B cell (primary cell): ENCODE data around the gene MARS1. TPM values are rescaled to one million over a fixed set of nuclear protein-coding genes. Genes with fewer than 3 reads are reported as not detected.

Experiments
- ATAC-seq: fragments of 200-7000 bp; cut with Tn5 transposase; one replicate; pipeline ENCODE4 v1.10.0; 2021; ENCODE audit warnings: low read depth, mild to moderate bottlenecking, moderate number of reproducible peaks, moderate library complexity
- CTCF ChIA-PET: fragments of 350-600 bp; sonication (Branson Sonifier 250); formaldehyde crosslinking; loops from one replicate; lab custom pipeline; 2021; ENCODE audit warnings: antibody characterized with exemption, inconsistent platforms; lab: Charles Lee
- POLR2A ChIA-PET: fragments of 350-600 bp; sonication (Branson Sonifier 250); formaldehyde crosslinking; loops from one replicate; lab custom pipeline; 2021; ENCODE audit warnings: antibody characterized with exemption; lab: Charles Lee
- DNase-seq: peaks from one replicate; pipeline ENCODE4 v3.0.0; 2013
- H2AFZ ChIP-seq: 2 replicates; pipeline ENCODE4 v1.6.1; 2012; ENCODE audit warnings: mild to moderate bottlenecking, low read depth, low read length; ENCODE audit not compliant: insufficient read depth, poor library complexity, severe bottlenecking
- H3K27ac ChIP-seq, 2 donors: 1 replicate in 1 of 2; 2 replicates in 1 of 2; pipeline ENCODE4 v1.5.1; 2012 to 2013; ENCODE audit warnings: low read length in 2 of 2, mild to moderate bottlenecking in 2 of 2, moderate library complexity in 1 of 2
- H3K27me3 ChIP-seq, 4 experiments: fragments of 200-600 bp in 1 of 4; sonication (generic) in 1 of 4; replicated peaks in 1 of 4; 1 replicate in 2 of 4; 2 replicates in 2 of 4; pipeline versions ENCODE4 v1.6.1 to v1.7.0; 2013 to 2016; ENCODE audit warnings: low read length in 3 of 4, mild to moderate bottlenecking in 2 of 4, mixed read lengths in 1 of 4, moderate library complexity in 1 of 4; ENCODE audit not compliant: insufficient read depth in 4 of 4, control insufficient read depth in 3 of 4; ENCODE audit errors: control extremely low read depth in 1 of 4
- H3K36me3 ChIP-seq, 2 experiments: replicated peaks in 1 of 2; 1 replicate in 1 of 2; 2 replicates in 1 of 2; pipeline versions ENCODE4 v1.6.1 to v1.7.1; 2013; ENCODE audit warnings: low read length in 1 of 2; ENCODE audit not compliant: insufficient read depth in 2 of 2, control insufficient read depth in 1 of 2; ENCODE audit errors: control extremely low read depth in 1 of 2, extremely low read depth in 1 of 2
- H3K4me1 ChIP-seq, 2 donors: fragments of 200-600 bp in 1 of 2; sonication (generic) in 1 of 2; 1 replicate in 1 of 2; 2 replicates in 1 of 2; pipeline versions ENCODE4 v1.5.1 to v1.6.1; 2013 to 2017; ENCODE audit warnings: low read length in 2 of 2; ENCODE audit not compliant: control insufficient read depth in 2 of 2, insufficient read depth in 2 of 2
- H3K4me2 ChIP-seq: replicated peaks from 2 replicates; pipeline ENCODE3; 2012; ENCODE audit warnings: mild to moderate bottlenecking, low read depth, low read length; ENCODE audit not compliant: poor library complexity, severe bottlenecking
- H3K4me3 ChIP-seq, 5 experiments: fragments of 200-600 bp in 1 of 5; sonication (generic) in 1 of 5; 1 replicate in 3 of 5; 2 replicates in 2 of 5; pipeline versions ENCODE4 v1.5.1 to v1.7.0; 2011 to 2016; ENCODE audit warnings: low read length in 4 of 5, mild to moderate bottlenecking in 4 of 5, low read depth in 2 of 5, control low read depth in 1 of 5, moderate library complexity in 1 of 5; ENCODE audit not compliant: insufficient read depth in 1 of 5; ENCODE audit errors: control extremely low read depth in 1 of 5, extremely low read depth in 1 of 5
- H3K79me2 ChIP-seq: fragments of 200-600 bp; sonication (generic); one replicate; pipeline ENCODE4 v1.6.0; 2016; ENCODE audit warnings: low read length; ENCODE audit not compliant: control insufficient read depth, insufficient read depth
- H3K9ac ChIP-seq: fragments of 200-600 bp; sonication (generic); 2 replicates; pipeline ENCODE4 v1.6.1; 2017; ENCODE audit warnings: mild to moderate bottlenecking, low read length, moderate library complexity
- H3K9me3 ChIP-seq, 3 donors: one replicate each; pipeline versions ENCODE4 v1.6.1 to v1.7.1; 2013; ENCODE audit warnings: low read length in 2 of 3; ENCODE audit not compliant: control insufficient read depth in 2 of 3, insufficient read depth in 1 of 3; ENCODE audit errors: control extremely low read depth in 1 of 3
- H4K20me1 ChIP-seq: 2 replicates; pipeline ENCODE4 v1.6.0; 2012; ENCODE audit warnings: mild to moderate bottlenecking, low read length; ENCODE audit not compliant: insufficient read depth, control insufficient read depth, poor library complexity, severe bottlenecking
- H3K27ac Mint-ChIP-seq: one replicate; pipeline ENCODE4 v1.8.0; 2021; ENCODE audit warnings: mixed read lengths
- H3K27me3 Mint-ChIP-seq: one replicate; pipeline ENCODE4 v1.8.0; 2021; ENCODE audit warnings: mixed read lengths
- H3K4me1 Mint-ChIP-seq: one replicate; pipeline ENCODE4 v1.8.0; 2021; ENCODE audit warnings: mixed read lengths
- H3K4me3 Mint-ChIP-seq: one replicate; pipeline ENCODE4 v1.8.0; 2021; ENCODE audit warnings: mixed read lengths
- H3K9me3 Mint-ChIP-seq: one replicate; pipeline ENCODE4 v1.8.0; 2022; ENCODE audit warnings: mixed read lengths; ENCODE audit not compliant: insufficient read depth
- CTCF ChIP-seq: fragments of 200-600 bp; IDR thresholded peaks from one replicate; pipeline ENCODE4 v1.8.0; 2022; ENCODE audit warnings: antibody characterized with exemption, mild to moderate bottlenecking
- EZH2 ChIP-seq: IDR thresholded peaks from 2 replicates; pipeline ENCODE4 v1.6.1; 2012; ENCODE audit warnings: borderline replicate concordance, low read depth, mild to moderate bottlenecking, moderate library complexity, low read length; ENCODE audit not compliant: insufficient read depth, poor library complexity, severe bottlenecking
- WGBS: methylation state at CpG from one replicate; pipeline ENCODE4 v1.1.5; 2013; ENCODE audit warnings: missing lambda C conversion rate; ENCODE audit not compliant: insufficient coverage; 5-methylcytosine and 5-hydroxymethylcytosine counted together
- intact Hi-C: fragments of 100-400 bp; cut with micrococcal nuclease; formaldehyde crosslinking; loops from one replicate; pipeline ENCODE4 v1.10.0; 2022
- polyA plus RNA-seq: library from polyadenylated mRNA; depleted of rRNA; stranded (reverse); fragments of >200 nt; gene quantifications from 2 replicates; pipeline ENCODE4 v1.2.3, GENCODE V29; 2012
- total RNA-seq, 2 donors: library from RNA; stranded (reverse); fragments of 120-200 nt in 1 of 2; gene quantifications; 1 replicate in 1 of 2; 2 replicates in 1 of 2; pipeline versions ENCODE4 v1.2.3 to v1.2.4, GENCODE V29; 2013 to 2022

The MARS1 gene
- total and polyA plus RNA-seq, 2 donors (not counting 1 experiment from before 2014, with no cell fraction given): 158 to 193 TPM

DNA sequence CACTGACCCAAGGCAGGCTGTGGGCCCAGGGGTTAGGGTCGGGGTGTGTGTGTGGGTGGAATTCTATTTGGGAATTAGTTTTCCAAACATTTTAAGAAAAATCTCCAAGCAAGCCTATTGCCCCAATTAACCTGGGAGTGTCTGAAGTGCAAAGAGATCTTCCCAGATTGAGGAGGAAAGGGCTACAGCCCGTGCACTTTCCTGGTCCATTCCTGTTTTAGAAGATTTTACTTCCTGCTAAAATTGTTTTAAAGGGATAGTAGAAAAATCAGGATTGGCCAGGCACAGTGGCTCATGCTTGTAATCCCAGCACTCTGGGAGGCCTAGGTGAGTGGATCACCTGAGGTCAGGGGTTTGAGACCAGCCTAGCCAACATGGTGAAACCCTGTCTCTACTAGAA lies 53.8 kb downstream of the MARS1 start:
- Histone ChIP-seq H3K4me1 (peaks cover 8 to 11% of the 10 kb centered on the region in 2 donors), H2AFZ (no peak overlapping the region), H4K20me1 (no peaks in the 10 kb centered on the region), H3K9ac (no peak overlapping the region), H3K4me3 (no peak overlapping the region), H3K9me3 (no peaks in the 10 kb centered on the region), H3K36me3 (peaks cover 2 to 31% of the 10 kb centered on the region in 2 experiments), H3K4me2 (no peak overlapping the region), H3K79me2 (peaks cover 9% of the 10 kb centered on the region), H3K27ac (no peak overlapping the region), H3K27me3 (no peaks in the 10 kb centered on the region)
- ChIA-PET CTCF (no interaction called here), POLR2A (no interaction called here)
- Mint-ChIP-seq H3K4me1 (peaks cover 26% of the 10 kb centered on the region), H3K27me3 (no peaks in the 10 kb centered on the region), H3K9me3 (no peaks in the 10 kb centered on the region), H3K4me3 (no peak overlapping the region), H3K27ac (no peak overlapping the region)
- no peak for ATAC-seq
- intact Hi-C loops: no loop called here
- TF ChIP-seq EZH2 (no peak), CTCF (no peak)
- no peak for DNase-seq
- 100% methylated on average over 1 of the region's 2 CpGs for WGBS

- 30% methylated on average over 2 of the region's 2 CpGs for WGBS
- H3K4me3 ChIP-seq: no peak overlapping the region
- H3K9me3 Mint-ChIP-seq: no peaks in the 10 kb centered on the region
- no peaks in the 10 kb centered on the region for H3K27me3 Mint-ChIP-seq
- no peak overlapping the region for H3K4me2 ChIP-seq
- H3K36me3 ChIP-seq: peaks cover 0 to 23% of the 10 kb centered on the region in 2 experiments
- ChIA-PET POLR2A (interaction anchor here (1.9 kb wide), 1 partner anchor 20 kb away, joined by 13 read pairs; no protein-coding TSS in a partner anchor), CTCF (interaction anchor here (0.7 kb wide), 1 partner anchor 20 kb away, joined by 3 read pairs; no protein-coding TSS in a partner anchor)
- TF ChIP-seq EZH2 (no peak), CTCF (no peak)
- H3K27ac ChIP-seq: no peak overlapping the region
- peaks cover 11 to 13% of the 10 kb centered on the region in 2 donors for H3K4me1 ChIP-seq
- DNase-seq (no peak), ATAC-seq (no peak)
- no peaks in the 10 kb centered on the region for H3K9me3 ChIP-seq
- no peak overlapping the region for H3K9ac ChIP-seq
- peaks cover 31% of the 10 kb centered on the region for H3K4me1 Mint-ChIP-seq
- H2AFZ ChIP-seq: no peak overlapping the region
- no peak overlapping the region for H3K4me3 Mint-ChIP-seq
- peaks cover 0 to 4% (median 1%) of the 10 kb centered on the region in 4 experiments for H3K27me3 ChIP-seq
- no peaks in the 10 kb centered on the region for H4K20me1 ChIP-seq
- H3K79me2 ChIP-seq: peaks cover 19% of the 10 kb centered on the region
- H3K27ac Mint-ChIP-seq: no peak overlapping the region
- intact Hi-C loops: no loop called here
Observed at GRCh38 chr12:57543581-57543980, 55.7 kb downstream of the MARS1 start.
